Measurements from ENCODE around the gene C12orf76. TPM values are rescaled to one million over a fixed set of nuclear protein-coding genes. Genes with fewer than 3 reads are reported as not detected.
"Not testable (repeated sequence)": the region's sequence is repeated elsewhere in the genome, so short reads cannot be mapped to it uniquely, and the experiment has no call there.

C12orf76 gene
- total RNA-seq, 1 donor from 2014 or later, result 29.3 TPM

- Mint-ChIP-seq H3K36me3 (ENCODE audit: insufficient read depth) (no peaks in the 10 kb centered on the region), H3K4me1 (ENCODE audit: low read depth) (peaks cover 3% of the 10 kb centered on the region), H3K4me3 (ENCODE audit: low read depth) (no peak overlapping the region), H3K27me3 (peaks cover 2% of the 10 kb centered on the region), H3K9me3 (ENCODE audit: low read depth) (no peaks in the 10 kb centered on the region), H3K27ac (no peak overlapping the region)
- DNase-seq (ENCODE audit: low spot score, unreplicated experiment), result no peak
- no peak for TF ChIP-seq CTCF (IDR thresholded peaks at IDR 0.05; ENCODE audit: unreplicated experiment)
Observed at GRCh38 chr12:110077800-110078199, 29.5 kb upstream of the C12orf76 start.

GRCh38 chr12:110075880-110076279 is 27.6 kb upstream of the C12orf76 start:
- H3K27me3 Mint-ChIP-seq, result peaks cover 5% of the 10 kb centered on the region
- TF ChIP-seq CTCF (IDR thresholded peaks at IDR 0.05; ENCODE audit: unreplicated experiment), result no peak
- no peak overlapping the region for H3K4me3 Mint-ChIP-seq (ENCODE audit: low read depth)
- DNase-seq (ENCODE audit: low spot score, unreplicated experiment), result no peak
- H3K4me1 Mint-ChIP-seq (ENCODE audit: low read depth), result peaks cover 3% of the 10 kb centered on the region
- H3K36me3 Mint-ChIP-seq (ENCODE audit: insufficient read depth), result no peaks in the 10 kb centered on the region
- no peak overlapping the region for H3K27ac Mint-ChIP-seq
- no peaks in the 10 kb centered on the region for H3K9me3 Mint-ChIP-seq (ENCODE audit: low read depth)

DNA sequence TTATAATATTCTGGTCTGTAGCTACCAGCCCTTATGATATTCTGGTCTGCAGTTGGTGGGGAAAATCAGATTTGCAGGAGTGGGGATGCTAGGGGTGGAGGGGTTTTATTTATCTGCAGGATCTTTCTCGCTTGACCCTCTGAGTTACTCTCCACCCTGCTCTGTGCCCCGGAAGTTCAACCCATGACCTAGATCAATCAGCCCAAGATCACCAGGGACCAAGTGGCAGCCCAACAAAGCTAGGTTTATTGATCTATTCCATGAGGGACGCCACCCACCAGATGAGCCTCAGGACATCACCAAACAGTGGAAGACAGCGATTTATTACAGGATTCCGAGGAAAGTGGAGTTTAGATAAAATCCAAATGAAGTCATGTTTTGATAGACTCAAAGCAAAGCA is 25.8 kb upstream of the C12orf76 start:
- peaks cover 3% of the 10 kb centered on the region for H3K4me1 Mint-ChIP-seq (ENCODE audit: low read depth)
- TF ChIP-seq CTCF (IDR thresholded peaks at IDR 0.05; ENCODE audit: unreplicated experiment), result no peak
- H3K9me3 Mint-ChIP-seq (ENCODE audit: low read depth), result no peaks in the 10 kb centered on the region
- no peak overlapping the region for H3K27ac Mint-ChIP-seq
- H3K36me3 Mint-ChIP-seq (ENCODE audit: insufficient read depth), result no peaks in the 10 kb centered on the region
- no peak overlapping the region for H3K4me3 Mint-ChIP-seq (ENCODE audit: low read depth)
- H3K27me3 Mint-ChIP-seq, result peaks cover 5% of the 10 kb centered on the region
- DNase-seq (ENCODE audit: low spot score, unreplicated experiment), result no peak

- H3K27ac Mint-ChIP-seq, result no peak overlapping the region
Observed at GRCh38 chr12:110073049-110073831, 24.9 kb upstream of the C12orf76 start.

GRCh38 chr12:110072636-110073035 is 24.3 kb upstream of the C12orf76 start:
- not testable (repeated sequence) for H3K27ac Mint-ChIP-seq; H3K27me3 Mint-ChIP-seq; H3K4me3 Mint-ChIP-seq (ENCODE audit: low read depth); H3K36me3 Mint-ChIP-seq (ENCODE audit: insufficient read depth); H3K4me1 Mint-ChIP-seq (ENCODE audit: low read depth); DNase-seq (ENCODE audit: low spot score, unreplicated experiment); H3K9me3 Mint-ChIP-seq (ENCODE audit: low read depth)

More at GRCh38 chr12:110073049-110073831, 24.9 kb upstream of the C12orf76 start:
- Mint-ChIP-seq H3K4me1 (ENCODE audit: low read depth) (peaks cover 3% of the 10 kb centered on the region), H3K4me3 (ENCODE audit: low read depth) (no peak overlapping the region), H3K27me3 (peaks cover 5% of the 10 kb centered on the region), H3K36me3 (ENCODE audit: insufficient read depth) (no peaks in the 10 kb centered on the region), H3K9me3 (ENCODE audit: low read depth) (no peaks in the 10 kb centered on the region)
- DNase-seq (ENCODE audit: low spot score, unreplicated experiment), result no peak
- no peak for TF ChIP-seq CTCF (IDR thresholded peaks at IDR 0.05; ENCODE audit: unreplicated experiment)

DNA sequence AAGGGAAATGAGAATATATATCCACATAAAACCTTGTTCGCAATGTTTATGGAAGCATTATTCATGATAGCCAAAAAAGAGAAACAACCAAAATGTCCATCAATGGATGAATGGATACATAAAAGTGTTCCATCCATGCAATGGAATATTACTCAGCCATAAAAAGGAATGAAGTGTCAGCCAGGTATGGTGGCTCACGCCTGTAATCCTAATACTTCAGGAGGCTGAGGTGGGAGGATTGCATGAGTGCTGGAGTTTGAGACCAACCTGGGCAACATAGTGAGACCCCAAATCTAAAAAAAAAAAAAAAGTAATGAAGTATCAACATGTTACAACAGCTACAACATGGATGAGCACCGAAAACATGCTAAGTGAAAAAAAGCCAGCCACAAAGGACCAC is 23.6 kb upstream of the C12orf76 start:
- Mint-ChIP-seq H3K9me3 (ENCODE audit: low read depth) (no peaks in the 10 kb centered on the region), H3K27me3 (peaks cover 5% of the 10 kb centered on the region), H3K27ac (no peak overlapping the region), H3K36me3 (ENCODE audit: insufficient read depth) (no peaks in the 10 kb centered on the region), H3K4me1 (ENCODE audit: low read depth) (peaks cover 3% of the 10 kb centered on the region), H3K4me3 (ENCODE audit: low read depth) (no peak overlapping the region)
- no peak for DNase-seq (ENCODE audit: low spot score, unreplicated experiment)
- no peak for TF ChIP-seq CTCF (IDR thresholded peaks at IDR 0.05; ENCODE audit: unreplicated experiment)
